Measurements from ENCODE around the gene PHTF2. TPM values are rescaled to one million over a fixed set of nuclear protein-coding genes. Genes with fewer than 3 reads are reported as not detected.

The PHTF2 gene
- polyA plus RNA-seq, 3 donors: 10.1 to 34.3 (median 10.3) TPM

GRCh38 chr7:77908664-77909063 is 110.1 kb downstream of the PHTF2 start:
- Histone ChIP-seq H3K9me3 (replicated peaks in 1 of 2; ENCODE audit: control insufficient read depth in 1 of 2, insufficient read depth in 1 of 2, low read length in 2 of 2) (no peaks in the 10 kb centered on the region), H3K79me2 (ENCODE audit: insufficient read depth, low read length) (no peaks in the 10 kb centered on the region), H3K27ac (ENCODE audit: low read depth in 1 of 2, low read length in 2 of 2) (no peak overlapping the region), H3K4me3 (replicated peaks in 1 of 3; ENCODE audit: low read depth in 2 of 3, low read length in 3 of 3) (no peak overlapping the region), H4K20me1 (ENCODE audit: insufficient read depth, low read length) (no peaks in the 10 kb centered on the region), H3K4me1 (ENCODE audit: control insufficient read depth in 1 of 2, insufficient read depth in 2 of 2, low read length in 2 of 2) (peaks cover 12 to 15% of the 10 kb centered on the region in 2 donors), H3K36me3 (replicated peaks in 1 of 2; ENCODE audit: control insufficient read depth in 1 of 2, insufficient read depth in 2 of 2, low read length in 2 of 2) (peaks cover 4 to 31% of the 10 kb centered on the region in 2 donors), H2AFZ (ENCODE audit: insufficient read depth, low read depth, low read length, poor library complexity, severe bottlenecking) (no peak overlapping the region), H3K9ac (ENCODE audit: insufficient read depth, low read length, poor library complexity, severe bottlenecking) (no peak overlapping the region), H3K27me3 (ENCODE audit: control insufficient read depth in 2 of 2, insufficient read depth in 2 of 2, low read length in 2 of 2) (no peaks in the 10 kb centered on the region), H3K4me2 (replicated peaks; ENCODE audit: extremely low read depth, low read length, poor library complexity, severe bottlenecking) (no peak overlapping the region)
- DNase-seq: no peak
- Mint-ChIP-seq H3K4me3 (no peak overlapping the region), H3K36me3 (peaks cover 15 to 16% of the 10 kb centered on the region in 2 donors), H3K4me1 (peaks cover 10% of the 10 kb centered on the region), H3K27ac (no peak overlapping the region), H3K27me3 (ENCODE audit: low read depth in 3 of 3) (peaks cover 0 to 3% (median 0%) of the 10 kb centered on the region in 3 donors), H3K9me3 (no peaks in the 10 kb centered on the region)
- intact Hi-C loops (cut with micrococcal nuclease): no loop called here
- TF ChIP-seq, protein P1, sequence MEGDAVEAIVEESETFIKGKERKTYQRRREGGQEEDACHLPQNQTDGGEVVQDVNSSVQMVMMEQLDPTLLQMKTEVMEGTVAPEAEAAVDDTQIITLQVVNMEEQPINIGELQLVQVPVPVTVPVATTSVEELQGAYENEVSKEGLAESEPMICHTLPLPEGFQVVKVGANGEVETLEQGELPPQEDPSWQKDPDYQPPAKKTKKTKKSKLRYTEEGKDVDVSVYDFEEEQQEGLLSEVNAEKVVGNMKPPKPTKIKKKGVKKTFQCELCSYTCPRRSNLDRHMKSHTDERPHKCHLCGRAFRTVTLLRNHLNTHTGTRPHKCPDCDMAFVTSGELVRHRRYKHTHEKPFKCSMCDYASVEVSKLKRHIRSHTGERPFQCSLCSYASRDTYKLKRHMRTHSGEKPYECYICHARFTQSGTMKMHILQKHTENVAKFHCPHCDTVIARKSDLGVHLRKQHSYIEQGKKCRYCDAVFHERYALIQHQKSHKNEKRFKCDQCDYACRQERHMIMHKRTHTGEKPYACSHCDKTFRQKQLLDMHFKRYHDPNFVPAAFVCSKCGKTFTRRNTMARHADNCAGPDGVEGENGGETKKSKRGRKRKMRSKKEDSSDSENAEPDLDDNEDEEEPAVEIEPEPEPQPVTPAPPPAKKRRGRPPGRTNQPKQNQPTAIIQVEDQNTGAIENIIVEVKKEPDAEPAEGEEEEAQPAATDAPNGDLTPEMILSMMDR (IDR thresholded peaks at IDR 0.05): no peak
- no CpG with 5 or more reads among the region's 2 CpGs for WGBS (ENCODE audit: insufficient coverage)

DNA sequence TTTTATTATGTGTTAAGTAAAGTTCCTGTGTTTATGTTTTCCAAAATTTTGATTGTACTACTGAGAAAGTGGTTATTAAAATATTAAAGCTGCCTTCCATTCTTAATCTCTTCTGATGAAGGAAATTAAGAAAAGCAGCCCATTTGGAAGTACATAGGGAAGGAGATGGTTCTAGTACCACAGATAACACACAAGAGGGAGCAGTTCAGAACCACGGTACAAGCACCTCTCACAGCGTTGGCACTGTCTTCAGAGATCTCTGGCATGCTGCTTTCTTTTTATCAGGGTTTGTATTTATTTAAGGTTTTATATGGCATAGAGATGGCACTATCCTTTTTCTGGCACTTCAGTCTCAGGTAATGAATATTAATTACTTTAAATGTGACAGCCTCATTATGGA is 111.6 kb downstream of the PHTF2 start:
- Histone ChIP-seq H3K9ac (ENCODE audit: insufficient read depth, low read length, poor library complexity, severe bottlenecking) (no peak overlapping the region), H3K4me1 (ENCODE audit: control insufficient read depth in 1 of 2, insufficient read depth in 2 of 2, low read length in 2 of 2) (peaks cover 12 to 15% of the 10 kb centered on the region in 2 donors), H3K27me3 (ENCODE audit: control insufficient read depth in 2 of 2, insufficient read depth in 2 of 2, low read length in 2 of 2) (no peaks in the 10 kb centered on the region), H3K79me2 (ENCODE audit: insufficient read depth, low read length) (no peaks in the 10 kb centered on the region), H3K9me3 (replicated peaks in 1 of 2; ENCODE audit: control insufficient read depth in 1 of 2, insufficient read depth in 1 of 2, low read length in 2 of 2) (no peaks in the 10 kb centered on the region), H2AFZ (ENCODE audit: insufficient read depth, low read depth, low read length, poor library complexity, severe bottlenecking) (no peak overlapping the region), H3K36me3 (replicated peaks in 1 of 2; ENCODE audit: control insufficient read depth in 1 of 2, insufficient read depth in 2 of 2, low read length in 2 of 2) (peaks cover 4 to 31% of the 10 kb centered on the region in 2 donors), H4K20me1 (ENCODE audit: insufficient read depth, low read length) (no peaks in the 10 kb centered on the region), H3K4me3 (replicated peaks in 1 of 3; ENCODE audit: low read depth in 2 of 3, low read length in 3 of 3) (no peak overlapping the region), H3K27ac (ENCODE audit: low read depth in 1 of 2, low read length in 2 of 2) (no peak overlapping the region), H3K4me2 (replicated peaks; ENCODE audit: extremely low read depth, low read length, poor library complexity, severe bottlenecking) (no peak overlapping the region)
- intact Hi-C loops (cut with micrococcal nuclease): no loop called here
- TF ChIP-seq, protein P1 (IDR thresholded peaks at IDR 0.05): no peak
- no CpG with 5 or more reads among the region's 2 CpGs for WGBS (ENCODE audit: insufficient coverage)
- Mint-ChIP-seq H3K4me3 (no peak overlapping the region), H3K36me3 (peaks cover 15 to 16% of the 10 kb centered on the region in 2 donors), H3K27ac (no peak overlapping the region), H3K4me1 (peaks cover 10% of the 10 kb centered on the region), H3K27me3 (ENCODE audit: low read depth in 3 of 3) (peaks cover 0 to 3% (median 0%) of the 10 kb centered on the region in 3 donors), H3K9me3 (no peaks in the 10 kb centered on the region)
- no peak for DNase-seq

All from CD14-positive monocyte (primary cell).